ENCODE results near the gene ERP27. TPM values are rescaled to one million over a fixed set of nuclear protein-coding genes. Genes with fewer than 3 reads are reported as not detected.

ERP27 gene
- total and polyA plus RNA-seq, 2 donors (not counting 3 experiments of a cell fraction or from before 2014, with no cell fraction given) = 0.70 to 0.88 TPM

DNA sequence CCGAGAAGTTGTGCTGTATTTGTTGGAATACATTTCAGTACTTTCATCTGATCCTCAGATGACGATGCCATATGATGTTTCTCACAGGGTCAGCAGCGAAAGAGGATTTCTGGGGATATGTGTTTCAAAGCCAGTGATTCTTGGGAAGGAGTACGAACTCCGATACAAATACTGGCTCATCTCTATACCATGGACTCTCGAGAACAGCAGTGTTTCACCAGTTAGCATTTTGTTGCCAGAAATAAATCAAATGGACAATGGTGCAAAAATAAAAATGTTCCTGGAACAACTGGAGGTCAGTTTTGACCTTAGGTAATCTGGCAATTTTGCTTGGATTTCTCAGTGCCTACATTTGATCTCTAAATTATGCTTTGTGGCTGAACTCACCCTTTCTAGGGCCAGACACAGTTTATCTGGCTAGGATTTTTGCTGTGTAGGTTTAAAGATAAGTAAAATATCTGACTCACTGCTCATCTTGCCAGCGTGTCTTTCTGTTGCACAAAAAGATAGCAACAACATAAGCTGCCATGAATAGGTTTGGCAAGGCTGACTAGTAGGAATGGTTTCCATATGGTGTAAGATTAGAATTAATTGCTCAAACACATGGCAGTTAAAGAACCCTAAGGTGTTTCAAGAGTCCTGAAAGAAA is 41.7 kb downstream of the ERP27 start:
- Histone ChIP-seq H3K36me3 (ENCODE audit: control insufficient read depth in 2 of 2, extremely low read depth in 1 of 2, insufficient read depth in 2 of 2, low read length in 2 of 2) (no peaks in the 10 kb centered on the region), H3K9ac (replicated peaks; ENCODE audit: extremely low read depth, insufficient read depth, low read length) (no peak overlapping the region), H3K79me2 (ENCODE audit: control insufficient read depth, insufficient read depth, low read length) (no peaks in the 10 kb centered on the region), H3K9me3 (replicated peaks; ENCODE audit: control insufficient read depth, insufficient read depth, low read length) (no peaks in the 10 kb centered on the region), H2AFZ (ENCODE audit: low read depth, low read length) (peak overlapping the region; percentile 3), H3K4me3 (replicated peaks in 1 of 3; ENCODE audit: insufficient read depth in 1 of 3, low read depth in 1 of 3, low read length in 3 of 3) (no peak overlapping the region), H3K9me1 (replicated peaks; ENCODE audit: control insufficient read depth, extremely low read depth, insufficient read depth, low read length) (no peaks in the 10 kb centered on the region), H3K27me3 (ENCODE audit: control insufficient read depth in 2 of 2, insufficient read depth in 2 of 2, low read length in 2 of 2) (no peaks in the 10 kb centered on the region), H3K4me2 (ENCODE audit: insufficient read depth, low read length) (no peak overlapping the region), H3K4me1 (ENCODE audit: control insufficient read depth, extremely low read depth, insufficient read depth, low read length) (no peaks in the 10 kb centered on the region), H4K20me1 (replicated peaks; ENCODE audit: control insufficient read depth, extremely low read depth, insufficient read depth, low read length) (no peaks in the 10 kb centered on the region), H3K27ac (ENCODE audit: insufficient read depth, low read depth, low read length) (no peak overlapping the region)
- FAIRE-seq = peak; percentile 46
- no TSS peak for BruUV-seq (replicated peaks)
- TF ChIP-seq POLR2AphosphoS5 (IDR thresholded peaks at IDR 0.05; ENCODE audit: insufficient read depth, low read depth, low read length) (no peak), GATA2 (IDR thresholded peaks at IDR 0.05; ENCODE audit: insufficient read depth, insufficient read length, low read depth, low read length) (no peak), POLR2A (IDR thresholded peaks at IDR 0.05; ENCODE audit: low read depth, low read length) (no peak)
- dilution Hi-C loops (cut with MboI; ENCODE audit: extremely low pct_ligation_motif_present, low sequenced_read_pairs) = no loop called here
- intact Hi-C loops (cut with micrococcal nuclease) = no loop called here
- no peak for DNase-seq (ENCODE audit: low read depth, low spot score)
- POLR2A ChIA-PET = no interaction called here
- CTCF ChIA-PET = interaction anchor here (0.7 kb wide), 1 partner anchor 23 kb away, joined by 3 read pairs; no protein-coding TSS in a partner anchor

- no peaks in the 10 kb centered on the region for H3K9me1 ChIP-seq (replicated peaks; ENCODE audit: control insufficient read depth, extremely low read depth, insufficient read depth, low read length)
- no peak overlapping the region for H3K4me2 ChIP-seq (ENCODE audit: insufficient read depth, low read length)
- no peaks in the 10 kb centered on the region for H3K27me3 ChIP-seq (ENCODE audit: control insufficient read depth in 2 of 2, insufficient read depth in 2 of 2, low read length in 2 of 2)
- H2AFZ ChIP-seq (ENCODE audit: low read depth, low read length) = peak overlapping the region; percentile 7
- intact Hi-C loops (cut with micrococcal nuclease) (no loop called here), dilution Hi-C loops (cut with MboI; ENCODE audit: extremely low pct_ligation_motif_present, low sequenced_read_pairs) (no loop called here)
- H4K20me1 ChIP-seq (replicated peaks; ENCODE audit: control insufficient read depth, extremely low read depth, insufficient read depth, low read length) = no peaks in the 10 kb centered on the region
- no peaks in the 10 kb centered on the region for H3K36me3 ChIP-seq (ENCODE audit: control insufficient read depth in 2 of 2, extremely low read depth in 1 of 2, insufficient read depth in 2 of 2, low read length in 2 of 2)
- H3K9me3 ChIP-seq (replicated peaks; ENCODE audit: control insufficient read depth, insufficient read depth, low read length) = no peaks in the 10 kb centered on the region
- peak; percentile 75 for DNase-seq (ENCODE audit: low read depth, low spot score)
- no TSS peak for BruUV-seq (replicated peaks)
- no peaks in the 10 kb centered on the region for H3K4me1 ChIP-seq (ENCODE audit: control insufficient read depth, extremely low read depth, insufficient read depth, low read length)
- no peak overlapping the region for H3K27ac ChIP-seq (ENCODE audit: insufficient read depth, low read depth, low read length)
- TF ChIP-seq EZH2 (IDR thresholded peaks at IDR 0.05; ENCODE audit: borderline replicate concordance, low read depth, low read length, severe bottlenecking) (no peak), JUN (IDR thresholded peaks at IDR 0.05; ENCODE audit: borderline replicate concordance, insufficient read depth, insufficient read length, low read depth) (no peak), POLR2AphosphoS5 (IDR thresholded peaks at IDR 0.05; ENCODE audit: insufficient read depth, low read depth, low read length) (no peak), MYC (IDR thresholded peaks at IDR 0.05; ENCODE audit: low read depth, low read length) (no peak), FOS (IDR thresholded peaks at IDR 0.05; ENCODE audit: borderline replicate concordance, insufficient read depth, low read length) (no peak), GATA2 (IDR thresholded peaks at IDR 0.05; ENCODE audit: insufficient read depth, insufficient read length, low read depth, low read length) (no peak), POLR2A (IDR thresholded peaks at IDR 0.05; ENCODE audit: low read depth, low read length) (no peak)
- TF ChIP-seq, protein P1, sequence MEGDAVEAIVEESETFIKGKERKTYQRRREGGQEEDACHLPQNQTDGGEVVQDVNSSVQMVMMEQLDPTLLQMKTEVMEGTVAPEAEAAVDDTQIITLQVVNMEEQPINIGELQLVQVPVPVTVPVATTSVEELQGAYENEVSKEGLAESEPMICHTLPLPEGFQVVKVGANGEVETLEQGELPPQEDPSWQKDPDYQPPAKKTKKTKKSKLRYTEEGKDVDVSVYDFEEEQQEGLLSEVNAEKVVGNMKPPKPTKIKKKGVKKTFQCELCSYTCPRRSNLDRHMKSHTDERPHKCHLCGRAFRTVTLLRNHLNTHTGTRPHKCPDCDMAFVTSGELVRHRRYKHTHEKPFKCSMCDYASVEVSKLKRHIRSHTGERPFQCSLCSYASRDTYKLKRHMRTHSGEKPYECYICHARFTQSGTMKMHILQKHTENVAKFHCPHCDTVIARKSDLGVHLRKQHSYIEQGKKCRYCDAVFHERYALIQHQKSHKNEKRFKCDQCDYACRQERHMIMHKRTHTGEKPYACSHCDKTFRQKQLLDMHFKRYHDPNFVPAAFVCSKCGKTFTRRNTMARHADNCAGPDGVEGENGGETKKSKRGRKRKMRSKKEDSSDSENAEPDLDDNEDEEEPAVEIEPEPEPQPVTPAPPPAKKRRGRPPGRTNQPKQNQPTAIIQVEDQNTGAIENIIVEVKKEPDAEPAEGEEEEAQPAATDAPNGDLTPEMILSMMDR (IDR thresholded peaks at IDR 0.05; ENCODE audit: extremely low read depth in 1 of 2, insufficient read depth in 1 of 2, low read depth in 1 of 2, low read length in 2 of 2) = no peak
- TF ChIP-seq, protein P2, sequence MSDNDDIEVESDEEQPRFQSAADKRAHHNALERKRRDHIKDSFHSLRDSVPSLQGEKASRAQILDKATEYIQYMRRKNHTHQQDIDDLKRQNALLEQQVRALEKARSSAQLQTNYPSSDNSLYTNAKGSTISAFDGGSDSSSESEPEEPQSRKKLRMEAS (IDR thresholded peaks at IDR 0.05; ENCODE audit: insufficient read depth, insufficient read length) = no peak
- H3K9ac ChIP-seq (replicated peaks; ENCODE audit: extremely low read depth, insufficient read depth, low read length) = no peak overlapping the region
- no peak for FAIRE-seq
- CTCF ChIA-PET = interaction anchor here (0.6 to 2.8 kb wide), 12 partner anchors 9 to 656 kb away, joined by 3 to 11 read pairs (median 3); no protein-coding TSS in a partner anchor
- H3K4me3 ChIP-seq (replicated peaks in 1 of 3; ENCODE audit: insufficient read depth in 1 of 3, low read depth in 1 of 3, low read length in 3 of 3) = no peak overlapping the region
- POLR2A ChIA-PET = no interaction called here
- no peaks in the 10 kb centered on the region for H3K79me2 ChIP-seq (ENCODE audit: control insufficient read depth, insufficient read depth, low read length)
Measured at GRCh38 chr12:14893506-14894250, 44.7 kb downstream of the ERP27 start.
